OCI-LY7 (cell line): ENCODE results near the gene KDM1B. TPM values are rescaled to one million over a fixed set of nuclear protein-coding genes. Genes with fewer than 3 reads are reported as not detected.

ENCODE experiments used
- BruUV-seq: library from RNA; stranded (reverse); fragments of 400-500 nt; replicated peaks from 2 replicates; lab custom pipeline; 2021; lab: Mats Ljungman, UMichigan
- CTCF ChIA-PET: fragments of 300-600 bp; sonication (Branson Sonifier 250); formaldehyde crosslinking; loops from one replicate; lab custom pipeline; 2022; ENCODE audit warnings: antibody characterized with exemption; ENCODE audit not compliant: unreplicated experiment; lab: Charles Lee
- POLR2A ChIA-PET: fragments of 300-600 bp; sonication (Branson Sonifier 250); formaldehyde crosslinking; loops from one replicate; lab custom pipeline; 2022; ENCODE audit warnings: antibody characterized with exemption; lab: Charles Lee
- DNase-seq: peaks from one replicate; pipeline ENCODE4 v3.0.0-alpha.2; 2015; ENCODE audit warnings: low spot score
- H2AFZ ChIP-seq: fragments of 200-600 bp; sonication (generic), shearing (Covaris generic); 2 replicates; pipeline ENCODE4 v1.6.1; 2014; ENCODE audit warnings: mild to moderate bottlenecking, antibody characterized with exemption, low read length, moderate library complexity
- H3K27ac ChIP-seq: fragments of 200-600 bp; sonication (generic); 2 replicates; pipeline ENCODE4 v1.5.1; 2014; ENCODE audit warnings: mixed run types, low read depth, mild to moderate bottlenecking, moderate library complexity, low read length, inconsistent platforms; ENCODE audit not compliant: poor library complexity, severe bottlenecking
- H3K36me3 ChIP-seq: fragments of 200-600 bp; sonication (generic); 2 replicates; pipeline ENCODE4 v1.6.1; 2014; ENCODE audit warnings: mild to moderate bottlenecking, antibody characterized with exemption, low read length, moderate library complexity, mixed read lengths; ENCODE audit not compliant: insufficient read depth
- H3K4me1 ChIP-seq: fragments of 200-600 bp; sonication (generic); 2 replicates; pipeline ENCODE4 v1.5.1; 2014; ENCODE audit warnings: mild to moderate bottlenecking, low read length; ENCODE audit not compliant: insufficient read depth, poor library complexity, severe bottlenecking
- H3K4me2 ChIP-seq: fragments of 200-600 bp; sonication (generic); 2 replicates; pipeline ENCODE4 v1.6.1; 2014; ENCODE audit warnings: mild to moderate bottlenecking, low read length
- H3K4me3 ChIP-seq: fragments of 200-600 bp; sonication (generic); 2 replicates; pipeline ENCODE4 v1.5.1; 2014; ENCODE audit warnings: mild to moderate bottlenecking, low read depth, low read length; ENCODE audit not compliant: poor library complexity, severe bottlenecking
- H3K79me2 ChIP-seq: fragments of 200-600 bp; sonication (generic); 2 replicates; pipeline ENCODE4 v1.6.1; 2016; ENCODE audit warnings: low read depth, mild to moderate bottlenecking, low read length, moderate library complexity, mixed read lengths; ENCODE audit not compliant: insufficient read depth
- H3K9me2 ChIP-seq: fragments of 200-600 bp; sonication (generic); 2 replicates; pipeline ENCODE4 v1.6.1; 2016; ENCODE audit warnings: mild to moderate bottlenecking, low read length, mixed read lengths; ENCODE audit not compliant: insufficient read depth
- H3K9me3 ChIP-seq: fragments of 200-600 bp; sonication (generic); 2 replicates; pipeline ENCODE4 v1.6.1; 2014; ENCODE audit warnings: mild to moderate bottlenecking, mixed run types, low read length, mixed read lengths
- H4K20me1 ChIP-seq: fragments of 200-600 bp; sonication (generic); 2 replicates; pipeline ENCODE4 v1.6.1; 2014; ENCODE audit warnings: mild to moderate bottlenecking, antibody characterized with exemption, low read length, moderate library complexity, mixed read lengths; ENCODE audit not compliant: insufficient read depth
- EZH2phosphoT487 ChIP-seq: fragments of 200-600 bp; sonication (generic); IDR thresholded peaks from 2 replicates; pipeline ENCODE4 v1.6.1; 2018; ENCODE audit warnings: low read depth, borderline replicate concordance, mild to moderate bottlenecking, mixed run types, antibody characterized with exemption, low read length, moderate library complexity, mixed read lengths
- intact Hi-C: fragments of 100-400 bp; cut with micrococcal nuclease; formaldehyde crosslinking; loops from one replicate; pipeline ENCODE4 v1.10.0; 2022; ENCODE audit not compliant: unreplicated experiment
- total RNA-seq, 2 experiments: library from RNA; depleted of rRNA in 1 of 2; stranded (reverse); fragments of >200 nt in 1 of 2; shearing (Covaris generic) in 1 of 2; gene quantifications; 2 replicates each; pipeline ENCODE4 v1.2.3, GENCODE V29; 2014 to 2022
- TF ChIP-seq, protein P1 (sequence below): fragments of 200-600 bp; sonication (generic); conservative IDR thresholded peaks from 2 replicates; pipeline ENCODE4 v1.5.1; 2014; ENCODE audit warnings: mild to moderate bottlenecking, antibody characterized with exemption, low read length, moderate library complexity, mixed read lengths

Gene KDM1B
- total RNA-seq, 2 experiments from 2014 or later = 37.6 to 56.4 TPM

DNA sequence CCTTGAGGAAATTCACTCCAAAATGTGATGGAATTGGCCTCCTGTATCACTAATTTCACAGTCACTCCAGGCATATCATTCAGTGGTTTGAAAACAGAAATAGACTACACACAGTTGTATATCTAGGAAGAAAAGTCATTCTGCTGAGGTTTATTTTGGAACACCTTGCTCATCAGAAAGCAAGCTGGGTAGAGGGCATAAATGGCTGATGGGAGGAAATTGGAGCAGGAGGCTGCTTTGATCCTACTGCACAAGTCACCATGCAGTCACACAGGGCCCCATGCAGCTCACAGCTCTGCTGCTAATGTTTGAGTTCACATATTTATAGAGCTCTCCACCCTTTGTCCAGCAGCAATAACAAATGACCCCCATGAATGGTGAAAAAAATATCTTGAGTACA, 45.1 kb upstream of the KDM1B start:
- Histone ChIP-seq H3K4me1 (no peaks in the 10 kb centered on the region), H3K9me2 (no peaks in the 10 kb centered on the region), H3K27ac (no peak overlapping the region), H4K20me1 (no peaks in the 10 kb centered on the region), H3K4me3 (no peak overlapping the region), H3K4me2 (no peak overlapping the region), H3K9me3 (peaks cover 5% of the 10 kb centered on the region; the same call in 1 of the 2 replicates), H2AFZ (no peak overlapping the region), H3K79me2 (no peaks in the 10 kb centered on the region), H3K36me3 (no peaks in the 10 kb centered on the region)
- intact Hi-C loops = no loop called here
- DNase-seq = no peak
- TF ChIP-seq, protein P1, sequence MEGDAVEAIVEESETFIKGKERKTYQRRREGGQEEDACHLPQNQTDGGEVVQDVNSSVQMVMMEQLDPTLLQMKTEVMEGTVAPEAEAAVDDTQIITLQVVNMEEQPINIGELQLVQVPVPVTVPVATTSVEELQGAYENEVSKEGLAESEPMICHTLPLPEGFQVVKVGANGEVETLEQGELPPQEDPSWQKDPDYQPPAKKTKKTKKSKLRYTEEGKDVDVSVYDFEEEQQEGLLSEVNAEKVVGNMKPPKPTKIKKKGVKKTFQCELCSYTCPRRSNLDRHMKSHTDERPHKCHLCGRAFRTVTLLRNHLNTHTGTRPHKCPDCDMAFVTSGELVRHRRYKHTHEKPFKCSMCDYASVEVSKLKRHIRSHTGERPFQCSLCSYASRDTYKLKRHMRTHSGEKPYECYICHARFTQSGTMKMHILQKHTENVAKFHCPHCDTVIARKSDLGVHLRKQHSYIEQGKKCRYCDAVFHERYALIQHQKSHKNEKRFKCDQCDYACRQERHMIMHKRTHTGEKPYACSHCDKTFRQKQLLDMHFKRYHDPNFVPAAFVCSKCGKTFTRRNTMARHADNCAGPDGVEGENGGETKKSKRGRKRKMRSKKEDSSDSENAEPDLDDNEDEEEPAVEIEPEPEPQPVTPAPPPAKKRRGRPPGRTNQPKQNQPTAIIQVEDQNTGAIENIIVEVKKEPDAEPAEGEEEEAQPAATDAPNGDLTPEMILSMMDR = no peak
- no peak for TF ChIP-seq EZH2phosphoT487
- POLR2A ChIA-PET = no interaction called here
- BruUV-seq = no TSS peak
- CTCF ChIA-PET = no interaction called here

DNA sequence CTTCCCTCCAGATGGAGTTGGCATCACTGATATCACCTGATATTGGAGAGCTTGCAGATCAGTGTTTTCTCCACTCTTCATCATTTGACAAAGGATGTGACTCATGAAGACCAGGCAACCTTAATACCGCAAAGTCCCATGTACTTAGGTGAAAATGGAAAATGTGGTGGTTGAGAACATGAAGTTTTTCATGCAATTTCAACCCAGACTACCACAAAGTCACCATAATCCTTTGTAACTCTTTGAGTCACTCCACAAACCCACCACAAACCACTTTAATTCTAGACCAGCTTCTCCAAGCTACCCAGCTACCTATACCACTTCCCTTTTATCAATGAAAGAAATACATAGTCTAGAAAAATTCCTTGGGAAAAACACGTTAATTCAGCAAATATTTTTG, 39.9 kb upstream of the KDM1B start:
- Histone ChIP-seq H3K79me2 (no peaks in the 10 kb centered on the region), H3K36me3 (no peaks in the 10 kb centered on the region), H3K4me1 (no peaks in the 10 kb centered on the region), H3K4me2 (no peak overlapping the region), H3K4me3 (no peak overlapping the region), H3K27ac (no peak overlapping the region), H4K20me1 (no peaks in the 10 kb centered on the region), H3K9me3 (no peaks in the 10 kb centered on the region), H2AFZ (no peak overlapping the region), H3K9me2 (no peaks in the 10 kb centered on the region)
- DNase-seq = no peak
- TF ChIP-seq, protein P1 = no peak
- no peak for TF ChIP-seq EZH2phosphoT487
- intact Hi-C loops = no loop called here
- ChIA-PET POLR2A (interaction anchor here (0.9 kb wide), 1 partner anchor 121 kb away, joined by 9 read pairs; no protein-coding TSS in a partner anchor), CTCF (no interaction called here)
- BruUV-seq = no TSS peak

DNA sequence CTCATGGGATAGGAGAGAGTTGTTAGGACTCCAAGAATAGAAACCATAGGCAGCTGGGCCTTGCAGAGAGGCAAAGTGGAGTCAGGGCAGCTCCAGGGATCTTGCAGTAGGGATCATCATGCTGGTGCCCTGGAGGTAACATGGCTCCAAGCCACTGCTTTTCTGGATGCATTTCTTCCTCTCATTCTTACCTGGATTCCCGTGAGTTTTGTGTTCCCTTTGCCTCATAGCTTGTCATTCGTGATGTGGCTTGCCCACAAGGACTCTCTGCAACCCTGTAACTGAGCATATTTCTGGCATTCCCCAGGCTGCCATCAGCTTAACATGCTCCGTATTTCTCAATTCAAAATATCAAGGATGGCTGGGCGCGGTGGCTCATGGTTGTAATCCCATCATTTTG, 38.1 kb upstream of the KDM1B start:
- TF ChIP-seq EZH2phosphoT487 = no peak
- TF ChIP-seq, protein P1 = no peak
- Histone ChIP-seq H3K4me3 (no peak overlapping the region), H3K9me3 (no peaks in the 10 kb centered on the region), H2AFZ (no peak overlapping the region), H3K9me2 (no peaks in the 10 kb centered on the region), H4K20me1 (no peaks in the 10 kb centered on the region), H3K4me2 (no peak overlapping the region), H3K4me1 (no peaks in the 10 kb centered on the region), H3K27ac (no peak overlapping the region), H3K79me2 (no peaks in the 10 kb centered on the region), H3K36me3 (no peaks in the 10 kb centered on the region)
- intact Hi-C loops = no loop called here
- BruUV-seq = no TSS peak
- ChIA-PET POLR2A (no interaction called here), CTCF (interaction anchor here (1.0 kb wide), 1 partner anchor 33 kb away, joined by 3 read pairs; no protein-coding TSS in a partner anchor)
- DNase-seq = no peak
